ENCODE results near the gene KCNF1.

GRCh38 chr2:10904455-10904854, 7.3 kb upstream of the KCNF1 start:
- TF ChIP-seq POLR2AphosphoS5 (IDR thresholded peaks at IDR 0.05; ENCODE audit: low read depth, low read length), result no peak
- no peak for TF ChIP-seq SIN3A (IDR thresholded peaks at IDR 0.05; ENCODE audit: borderline replicate concordance, insufficient read depth, low read length)
- TF ChIP-seq, protein P1, sequence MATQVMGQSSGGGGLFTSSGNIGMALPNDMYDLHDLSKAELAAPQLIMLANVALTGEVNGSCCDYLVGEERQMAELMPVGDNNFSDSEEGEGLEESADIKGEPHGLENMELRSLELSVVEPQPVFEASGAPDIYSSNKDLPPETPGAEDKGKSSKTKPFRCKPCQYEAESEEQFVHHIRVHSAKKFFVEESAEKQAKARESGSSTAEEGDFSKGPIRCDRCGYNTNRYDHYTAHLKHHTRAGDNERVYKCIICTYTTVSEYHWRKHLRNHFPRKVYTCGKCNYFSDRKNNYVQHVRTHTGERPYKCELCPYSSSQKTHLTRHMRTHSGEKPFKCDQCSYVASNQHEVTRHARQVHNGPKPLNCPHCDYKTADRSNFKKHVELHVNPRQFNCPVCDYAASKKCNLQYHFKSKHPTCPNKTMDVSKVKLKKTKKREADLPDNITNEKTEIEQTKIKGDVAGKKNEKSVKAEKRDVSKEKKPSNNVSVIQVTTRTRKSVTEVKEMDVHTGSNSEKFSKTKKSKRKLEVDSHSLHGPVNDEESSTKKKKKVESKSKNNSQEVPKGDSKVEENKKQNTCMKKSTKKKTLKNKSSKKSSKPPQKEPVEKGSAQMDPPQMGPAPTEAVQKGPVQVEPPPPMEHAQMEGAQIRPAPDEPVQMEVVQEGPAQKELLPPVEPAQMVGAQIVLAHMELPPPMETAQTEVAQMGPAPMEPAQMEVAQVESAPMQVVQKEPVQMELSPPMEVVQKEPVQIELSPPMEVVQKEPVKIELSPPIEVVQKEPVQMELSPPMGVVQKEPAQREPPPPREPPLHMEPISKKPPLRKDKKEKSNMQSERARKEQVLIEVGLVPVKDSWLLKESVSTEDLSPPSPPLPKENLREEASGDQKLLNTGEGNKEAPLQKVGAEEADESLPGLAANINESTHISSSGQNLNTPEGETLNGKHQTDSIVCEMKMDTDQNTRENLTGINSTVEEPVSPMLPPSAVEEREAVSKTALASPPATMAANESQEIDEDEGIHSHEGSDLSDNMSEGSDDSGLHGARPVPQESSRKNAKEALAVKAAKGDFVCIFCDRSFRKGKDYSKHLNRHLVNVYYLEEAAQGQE (IDR thresholded peaks at IDR 0.05; ENCODE audit: insufficient read depth in 1 of 2, low read depth in 2 of 2, low read length in 2 of 2), result no peak
- TF ChIP-seq TAF1 (IDR thresholded peaks at IDR 0.05; ENCODE audit: borderline replicate concordance, insufficient read depth, low read length), result no peak
- no peak for TF ChIP-seq FOXP2 (optimal IDR thresholded peaks at IDR 0.05; ENCODE audit: borderline replicate concordance, extremely low read depth, extremely low read length, insufficient read depth)
